Pancreas (tissue), 10 donors: Measurements from ENCODE around the gene SAMD4B. TPM values are rescaled to one million over a fixed set of nuclear protein-coding genes. Genes with fewer than 3 reads are reported as not detected.
"Not testable (repeated sequence)": the region's sequence is repeated elsewhere in the genome, so short reads cannot be mapped to it uniquely, and the experiment has no call there.

Experiments used
- ATAC-seq, 4 donors: fragments of 200-7000 bp; cut with Tn5 transposase; one replicate each; pipeline versions ENCODE4 v1.8.0 to v1.9.1; 2020; ENCODE audit warnings: mild to moderate bottlenecking in 4 of 4, moderate library complexity in 4 of 4
- DNase-seq, 6 donors: peaks; one replicate each; pipeline ENCODE4 v3.0.0-alpha.2; 2020
- FAIRE-seq: peaks from 2 replicates; lab custom pipeline; 2012; peaks lifted over from hg19 to GRCh38; lab: Jason Lieb, UNC
- H3K27ac ChIP-seq, 4 donors: fragments of 200-600 bp; sonication (generic); 1 replicate in 3 of 4; 2 replicates in 1 of 4; pipeline versions ENCODE4 v1.5.0 to v1.8.0; 2020
- H3K27me3 ChIP-seq, 4 donors: fragments of 200-600 bp; one replicate each; pipeline ENCODE4 v1.8.0; 2021
- H3K36me3 ChIP-seq, 3 donors: fragments of 200-600 bp; sonication (generic) in 1 of 3; one replicate each; pipeline versions ENCODE4 v1.5.0 to v1.8.0; 2020 to 2021
- H3K4me1 ChIP-seq, 3 donors: fragments of 200-600 bp; one replicate each; pipeline ENCODE4 v1.8.0; 2021
- H3K4me3 ChIP-seq, 4 donors: fragments of 200-600 bp; sonication (generic) in 2 of 4; one replicate each; pipeline versions ENCODE4 v1.5.0 to v1.8.0; 2020 to 2021
- H3K9me3 ChIP-seq, 4 donors: fragments of 200-600 bp; one replicate each; pipeline ENCODE4 v1.8.0; 2021
- CTCF ChIP-seq, 4 donors: fragments of 200-600 bp; sonication (generic) in 3 of 4; IDR thresholded peaks; one replicate each; pipeline versions ENCODE4 v1.5.0 to v1.8.0; 2021; ENCODE audit warnings: antibody characterized with exemption in 4 of 4
- WGBS, 2 donors: extraction: QIAGEN DNeasy Blood & Tissue Kit; methylation state at CpG; one replicate each; pipeline ENCODE4 v1.1.7; 2013; 5-methylcytosine and 5-hydroxymethylcytosine counted together
- intact Hi-C, 3 donors: fragments of 100-400 bp; cut with DNase I; formaldehyde crosslinking; loops; one replicate each; pipeline versions ENCODE4 v1.11.1 to v1.14.2; 2022
- polyA plus RNA-seq, 2 donors: library from polyadenylated mRNA; stranded (reverse); fragments of 200-250 nt; gene quantifications; one replicate each; pipeline ENCODE4 v1.2.3, GENCODE V29; 2013
- total RNA-seq, 6 donors: library from RNA; stranded (reverse); fragmentation: NEBNext Ultra II Directional in 4 of 6; extraction: Animal tissue kit (Norgen Biotek cat#: 25700) in 4 of 6; gene quantifications; one replicate each; pipeline versions ENCODE4 v1.2.1 to v1.2.4, GENCODE V29; 2021 to 2023
- donor health status: healthy with polysubstance abuse.
- donor health status: DM: no; HTN: no; CAD: no; lungs with moderate emphysema.
- donor health status: DM: no; HTN: no; CAD: no.
- donor health status: control.
- donor health status: control.
- donor health status: Bipolar disorder and iron deficiency.
- donor health status: DM: yes; HTN: yes; CAD: no.
- donor health status: DM: no; HTN: no; CAD: no.
- donor health status: DM: no; HTN: no; CAD: no.
- donor health status: DM: yes; HTN: yes; CAD: no.

Gene SAMD4B
- total and polyA plus RNA-seq, 8 donors: 24.1 to 106 (median 33.6) TPM

DNA sequence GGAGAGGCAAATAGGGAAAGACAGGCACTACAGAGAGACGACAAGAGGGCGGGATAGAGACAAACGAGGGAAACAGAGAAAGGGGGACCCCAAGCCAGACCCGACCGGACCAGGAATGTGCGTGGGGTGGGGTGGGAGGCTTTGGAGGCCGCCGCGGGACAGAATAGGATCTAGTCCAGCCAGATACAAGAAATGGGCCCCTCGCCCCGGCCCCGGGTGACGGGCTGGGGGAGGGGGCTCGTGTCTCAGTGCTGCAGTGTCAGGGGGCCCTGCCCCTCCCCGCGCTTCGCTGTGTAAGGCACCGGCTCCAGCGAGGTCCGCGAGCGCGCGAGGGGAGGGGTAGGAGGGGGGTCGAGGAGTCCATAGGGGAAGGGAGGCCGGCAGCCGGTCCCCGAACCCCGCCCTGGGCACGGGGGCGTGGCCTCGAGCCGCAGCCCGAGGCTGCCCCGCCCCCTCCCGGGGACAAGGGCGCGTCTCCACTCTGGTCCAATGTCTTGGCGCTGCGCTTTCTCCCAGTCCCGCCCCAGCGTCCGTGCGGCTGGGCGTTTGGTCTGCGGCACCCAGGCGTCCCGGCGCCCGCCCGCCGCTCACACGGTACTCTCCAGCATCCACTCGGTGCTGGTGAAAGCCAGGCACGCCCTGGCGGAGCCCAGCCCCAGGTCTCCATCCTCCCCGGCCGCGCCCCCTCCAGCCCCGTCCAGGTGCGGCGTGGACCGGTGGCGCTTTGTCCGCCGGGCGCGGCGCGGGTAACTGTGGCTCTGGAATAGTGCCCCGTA, 35.0 kb upstream of the SAMD4B start:
- Histone ChIP-seq H3K36me3 (no peaks in the 10 kb centered on the region), H3K4me1 (no peaks in the 10 kb centered on the region), H3K9me3 (no peaks in the 10 kb centered on the region), H3K27me3 (no peaks in the 10 kb centered on the region), H3K27ac (no peak overlapping the region), H3K4me3 (peak overlapping the region in 2 of 4 donors; percentile 0 to 7)
- intact Hi-C loops: no loop called here
- DNase-seq: peak in 1 of 6 donors; percentile 34
- no peak for TF ChIP-seq CTCF (IDR thresholded peaks at IDR 0.05)
- WGBS, 2 donors: 59 to 68% methylated on average over 62 to 71 of the region's 71 CpGs
- no peak for FAIRE-seq
- peak in 2 of 4 donors; percentile 48 to 51 for ATAC-seq

DNA sequence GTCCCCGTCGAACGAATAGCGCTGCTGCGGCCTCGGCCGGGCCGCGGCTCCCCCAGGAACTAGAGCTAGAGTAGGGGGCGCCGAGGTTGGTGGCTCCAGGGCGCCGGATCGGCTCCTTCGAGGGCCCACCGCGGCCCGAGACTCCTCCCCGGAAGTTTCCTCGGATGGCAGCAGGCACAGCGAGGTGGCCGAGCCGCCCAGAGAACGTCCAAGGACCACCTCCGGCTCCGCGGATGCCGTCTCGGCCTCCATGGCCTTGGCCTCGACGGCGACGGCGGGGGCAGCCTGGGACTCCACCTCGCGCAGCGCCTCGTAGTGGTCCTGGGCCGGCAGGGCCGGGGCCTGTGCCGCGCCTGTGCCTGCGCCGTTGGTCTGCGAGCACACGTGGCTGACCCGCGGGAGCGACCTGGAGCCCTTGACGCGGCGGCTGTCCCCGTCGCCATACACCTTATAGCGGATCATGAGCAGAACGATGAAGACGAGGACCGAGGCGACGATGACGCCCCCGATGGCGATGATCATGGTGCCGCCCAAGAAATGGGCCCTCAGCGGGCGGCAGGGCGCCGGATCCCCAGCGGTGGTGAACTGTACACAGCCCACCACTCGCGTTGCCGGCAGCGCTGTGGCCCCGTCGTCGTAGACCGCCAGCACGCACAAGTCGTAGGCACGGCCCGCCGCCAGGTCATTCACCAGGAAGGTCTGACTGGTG, 34.2 kb upstream of the SAMD4B start:
- Histone ChIP-seq H3K4me3 (peak overlapping the region in 1 of 4 donors; percentile 7), H3K4me1 (no peaks in the 10 kb centered on the region), H3K36me3 (no peaks in the 10 kb centered on the region), H3K9me3 (no peaks in the 10 kb centered on the region), H3K27ac (no peak overlapping the region), H3K27me3 (no peaks in the 10 kb centered on the region)
- WGBS, 2 donors: 53 to 67% methylated on average over 73 to 82 of the region's 82 CpGs
- FAIRE-seq: no peak
- intact Hi-C loops: no loop called here
- TF ChIP-seq CTCF (IDR thresholded peaks at IDR 0.05): no peak
- ATAC-seq: no peak
- DNase-seq: no peak

DNA sequence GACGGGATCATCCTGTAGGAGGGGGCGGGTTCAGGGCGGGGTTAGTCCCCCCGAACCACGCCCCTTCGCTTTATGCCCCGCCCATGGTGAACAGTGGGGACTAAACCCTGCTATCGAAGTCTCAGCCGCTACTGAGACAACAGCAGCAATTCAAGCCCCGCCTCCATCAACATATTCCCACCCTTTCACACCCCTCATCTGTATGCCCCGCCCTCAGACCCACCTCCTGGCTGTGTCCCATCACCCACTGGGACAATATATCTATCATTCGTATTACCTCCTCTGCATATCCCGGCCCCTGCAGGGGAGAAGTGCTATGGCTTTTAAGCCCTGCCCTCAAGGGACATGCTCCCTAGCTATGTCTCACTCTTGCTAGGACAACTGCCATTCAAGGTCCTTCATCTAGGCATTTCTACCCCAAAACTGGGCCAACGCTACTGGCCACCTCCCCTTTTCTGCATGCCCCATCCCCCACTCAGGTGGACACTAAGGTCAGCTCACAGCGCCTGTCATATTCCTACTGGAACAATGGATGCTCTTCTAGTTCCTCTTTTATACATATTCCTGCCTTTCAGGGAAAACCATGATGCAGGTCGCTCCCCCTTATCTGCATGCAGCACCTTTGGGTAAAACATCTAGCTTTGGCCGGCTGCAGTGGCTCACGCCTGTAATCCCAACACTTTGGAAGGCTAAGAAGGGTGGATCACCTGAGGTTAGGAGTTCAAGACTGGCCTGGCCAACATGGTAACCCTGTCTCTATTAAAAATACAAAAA, 33.5 kb upstream of the SAMD4B start:
- Histone ChIP-seq H3K4me3 (no peak overlapping the region), H3K9me3 (no peaks in the 10 kb centered on the region), H3K4me1 (no peaks in the 10 kb centered on the region), H3K27ac (no peak overlapping the region), H3K27me3 (no peaks in the 10 kb centered on the region), H3K36me3 (no peaks in the 10 kb centered on the region)
- intact Hi-C loops: no loop called here
- FAIRE-seq: no peak
- ATAC-seq: no peak
- peak in 1 of 6 donors; percentile 18 for DNase-seq
- WGBS, 2 donors: 69 to 73% methylated on average over 18 of the region's 18 CpGs
- no peak for TF ChIP-seq CTCF (IDR thresholded peaks at IDR 0.05)

DNA sequence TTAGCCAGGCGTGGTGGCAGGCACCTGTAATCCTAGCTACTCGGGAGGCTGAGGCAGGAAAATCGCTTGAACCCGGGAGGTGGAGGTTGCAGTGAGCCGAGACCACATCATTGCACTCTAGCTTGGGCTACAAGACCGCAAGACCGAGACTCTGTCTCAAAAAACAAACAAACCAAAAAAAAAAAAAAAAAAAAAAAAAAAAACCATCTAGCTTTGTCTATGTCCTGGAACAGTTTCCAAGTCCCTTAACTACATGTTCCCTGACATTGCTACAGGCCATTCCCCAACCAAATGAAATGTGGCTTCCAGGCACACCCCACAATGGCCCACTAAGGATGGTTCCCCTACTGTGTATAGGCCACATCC, 32.9 kb upstream of the SAMD4B start:
- intact Hi-C loops, ATAC-seq, H3K4me3 ChIP-seq, DNase-seq, H3K9me3 ChIP-seq, H3K27me3 ChIP-seq, H3K27ac ChIP-seq, FAIRE-seq, H3K36me3 ChIP-seq, H3K4me1 ChIP-seq: not testable (repeated sequence)
- 92 to 95% methylated on average over 7 of the region's 7 CpGs for WGBS, 2 donors

GRCh38 chr19:39310558-39311311, 31.5 kb upstream of the SAMD4B start:
- FAIRE-seq (no peak), DNase-seq (no peak), ATAC-seq (peak in 1 of 4 donors; percentile 23)
- H3K27me3 ChIP-seq: no peaks in the 10 kb centered on the region
- peaks cover 0 to 6% (median 0%) of the 10 kb centered on the region in 3 donors for H3K36me3 ChIP-seq
- H3K9me3 ChIP-seq: no peaks in the 10 kb centered on the region
- intact Hi-C loops: no loop called here
- WGBS, 2 donors: 76 to 77% methylated on average over 11 of the region's 11 CpGs
- H3K4me3 ChIP-seq: no peak overlapping the region
- no peak for TF ChIP-seq CTCF (IDR thresholded peaks at IDR 0.05)
- no peaks in the 10 kb centered on the region for H3K4me1 ChIP-seq
- H3K27ac ChIP-seq: no peak overlapping the region
